HG02884 (cell line): ENCODE measurements around the gene BMERB1.
"Not testable (repeated sequence)": the region's sequence is repeated elsewhere in the genome, so short reads cannot be mapped to it uniquely, and the experiment has no call there.

ENCODE experiments used
- ATAC-seq: cut with Tn5 transposase; IDR thresholded peaks from one replicate; pipeline ENCODE4 v1.9.1; 2021; ENCODE audit warnings: mild to moderate bottlenecking, moderate library complexity; ENCODE audit not compliant: unreplicated experiment

Gene BMERB1

GRCh38 chr16:15422222-15422621 lies 12.2 kb upstream of the BMERB1 start:
- ATAC-seq = no peak

GRCh38 chr16:15425861-15426260 lies 8.5 kb upstream of the BMERB1 start:
- no peak for ATAC-seq

- ATAC-seq = no peak
These were observed 7.6 kb upstream of the BMERB1 start for GRCh38 chr16:15426796-15427195.

- ATAC-seq = no peak
These were observed 6.6 kb upstream of the BMERB1 start for GRCh38 chr16:15427648-15428239.

- ATAC-seq = not testable (repeated sequence)
These were observed 3.5 kb upstream of the BMERB1 start for GRCh38 chr16:15430884-15431283.

GRCh38 chr16:15434079-15434424 lies 336 bp upstream of the BMERB1 start:
- no peak for ATAC-seq

- no peak for ATAC-seq
These were observed 952 bp downstream of the BMERB1 start for GRCh38 chr16:15435216-15435864.

- ATAC-seq = no peak
These were observed 4.7 kb downstream of the BMERB1 start for GRCh38 chr16:15439102-15439501.

GRCh38 chr16:15439521-15439920 lies 5.1 kb downstream of the BMERB1 start:
- no peak for ATAC-seq

GRCh38 chr16:15440852-15441251 lies 6.5 kb downstream of the BMERB1 start:
- ATAC-seq = no peak

- not testable (repeated sequence) for ATAC-seq
These were observed 7.8 kb downstream of the BMERB1 start for GRCh38 chr16:15442140-15442539.

- ATAC-seq = no peak
These were observed 9.4 kb downstream of the BMERB1 start for GRCh38 chr16:15443753-15444152.

GRCh38 chr16:15444264-15444663 lies 9.9 kb downstream of the BMERB1 start:
- ATAC-seq = no peak

- no peak for ATAC-seq
These were observed 11.1 kb downstream of the BMERB1 start for GRCh38 chr16:15445450-15445849.

GRCh38 chr16:15446901-15447300 lies 12.5 kb downstream of the BMERB1 start:
- ATAC-seq = no peak

- no peak for ATAC-seq
These were observed 16.2 kb downstream of the BMERB1 start for GRCh38 chr16:15450624-15451023.

- ATAC-seq = no peak
These were observed 16.8 kb downstream of the BMERB1 start for GRCh38 chr16:15451098-15451731.

- ATAC-seq = no peak
These were observed 18.0 kb downstream of the BMERB1 start for GRCh38 chr16:15452246-15452855.

GRCh38 chr16:15453296-15453695 lies 18.9 kb downstream of the BMERB1 start:
- ATAC-seq = not testable (repeated sequence)

GRCh38 chr16:15454933-15455332 lies 20.5 kb downstream of the BMERB1 start:
- not testable (repeated sequence) for ATAC-seq

- ATAC-seq = no peak
These were observed 23.0 kb downstream of the BMERB1 start for GRCh38 chr16:15457400-15457799.

- ATAC-seq = no peak
These were observed 23.6 kb downstream of the BMERB1 start for GRCh38 chr16:15457958-15458357.
